NCI-H524 (cell line): Measurements from ENCODE around the gene SLC41A3.

ENCODE experiments used
- DNase-seq, 2 experiments: peaks; one replicate each; lab custom pipeline; 2025; lab: John Stamatoyannopoulos, UW

Gene SLC41A3

GRCh38 chr3:126083913-126084767 is at the start of gene SLC41A3:
SLC41A3 (minus strand) TSS chr3:126084124; CDS start chr3:126068219, 15,905 bp downstream.
- DNase-seq: peak; percentile 82 to 88

- DNase-seq: no peak
These were observed 49.7 kb upstream of the SLC41A3 start for GRCh38 chr3:126133606-126134005.

- DNase-seq: peak in 1 of 2 experiments; percentile 18
These were observed 49.0 kb upstream of the SLC41A3 start for GRCh38 chr3:126132751-126133511.

- no peak for DNase-seq
These were observed 48.2 kb upstream of the SLC41A3 start for GRCh38 chr3:126131881-126132750.

GRCh38 chr3:126130981-126131745 is 47.2 kb upstream of the SLC41A3 start:
- DNase-seq: no peak

GRCh38 chr3:126130081-126130855 is 46.3 kb upstream of the SLC41A3 start:
- DNase-seq: no peak

GRCh38 chr3:126129398-126129891 is 45.5 kb upstream of the SLC41A3 start:
- no peak for DNase-seq

- DNase-seq: no peak
These were observed 44.8 kb upstream of the SLC41A3 start for GRCh38 chr3:126128504-126129397.

GRCh38 chr3:126127904-126128303 is 44.0 kb upstream of the SLC41A3 start:
- DNase-seq: peak in 1 of 2 experiments; percentile 32

GRCh38 chr3:126127452-126127851 is 43.5 kb upstream of the SLC41A3 start:
- DNase-seq: no peak

GRCh38 chr3:126126811-126127431 is 43.0 kb upstream of the SLC41A3 start:
- DNase-seq: no peak

GRCh38 chr3:126126286-126126685 is 42.4 kb upstream of the SLC41A3 start:
- DNase-seq: no peak

- DNase-seq: no peak
These were observed 41.9 kb upstream of the SLC41A3 start for GRCh38 chr3:126125781-126126251.

- DNase-seq: peak in 1 of 2 experiments; percentile 61
These were observed 41.4 kb upstream of the SLC41A3 start for GRCh38 chr3:126125341-126125740.

- DNase-seq: no peak
These were observed 41.0 kb upstream of the SLC41A3 start for GRCh38 chr3:126124896-126125295.

- peak; percentile 70 to 96 for DNase-seq
These were observed 40.4 kb upstream of the SLC41A3 start for GRCh38 chr3:126124148-126124868.

GRCh38 chr3:126121632-126122031 is 37.7 kb upstream of the SLC41A3 start:
- DNase-seq: no peak

- no peak for DNase-seq
These were observed 37.1 kb upstream of the SLC41A3 start for GRCh38 chr3:126121074-126121473.
